Peyer's patch (tissue), 4 donors: Measurements from ENCODE around the gene RHOF. TPM values are rescaled to one million over a fixed set of nuclear protein-coding genes. Genes with fewer than 3 reads are reported as not detected.

Source experiments
- DNase-seq, 3 donors: peaks; one replicate each; pipeline ENCODE4 v3.0.0-alpha.2; 2017 to 2019
- H3K27ac ChIP-seq, 4 donors: fragments of 200-600 bp; sonication (generic); one replicate each; pipeline ENCODE4 v1.5.1; 2016 to 2019
- H3K27me3 ChIP-seq, 2 donors: fragments of 200-600 bp; sonication (generic); one replicate each; pipeline ENCODE4 v1.5.1; 2019
- H3K36me3 ChIP-seq, 3 donors: fragments of 200-600 bp; sonication (generic); one replicate each; pipeline ENCODE4 v1.5.1; 2016 to 2019
- H3K4me1 ChIP-seq, 4 donors: fragments of 200-600 bp; sonication (generic); one replicate each; pipeline ENCODE4 v1.5.1; 2016 to 2019
- H3K4me3 ChIP-seq, 4 donors: fragments of 200-600 bp; sonication (generic); 1 replicate in 3 of 4; 2 replicates in 1 of 4; pipeline ENCODE4 v1.5.1; 2016 to 2019; ENCODE audit warnings: mild to moderate bottlenecking in 1 of 4
- H3K9me3 ChIP-seq, 4 donors: fragments of 200-600 bp; sonication (generic); one replicate each; pipeline ENCODE4 v1.5.1; 2016 to 2019; ENCODE audit warnings: mild to moderate bottlenecking in 1 of 4
- POLR2A ChIP-seq, 2 donors: fragments of 450-650 bp; IDR thresholded peaks; one replicate each; pipeline ENCODE4 v1.5.1; 2017; ENCODE audit warnings: antibody characterized with exemption in 2 of 2, mild to moderate bottlenecking in 2 of 2, moderate library complexity in 2 of 2
- total RNA-seq, 4 donors: library from RNA; depleted of rRNA; stranded (reverse); fragments of >200 nt; gene quantifications; one replicate each; pipeline ENCODE4 v1.1.0, GENCODE V29; 2016
- TF ChIP-seq, protein P1 (sequence below), 6 experiments: fragments of 450-650 bp in 4 of 6; fragments of 200-600 bp in 2 of 6; sonication (generic) in 1 of 6; IDR thresholded peaks; one replicate each; pipeline ENCODE4 v1.5.1; 2017 to 2019; ENCODE audit warnings: antibody characterized with exemption in 6 of 6, mild to moderate bottlenecking in 3 of 6, moderate library complexity in 1 of 6

RHOF gene
- total RNA-seq, 4 donors from 2014 or later: 31.4 to 134 (median 91.0) TPM

GRCh38 chr12:121808623-121809022, 15.1 kb upstream of the RHOF start:
- TF ChIP-seq POLR2A (IDR thresholded peaks at IDR 0.05): no peak
- TF ChIP-seq, protein P1, sequence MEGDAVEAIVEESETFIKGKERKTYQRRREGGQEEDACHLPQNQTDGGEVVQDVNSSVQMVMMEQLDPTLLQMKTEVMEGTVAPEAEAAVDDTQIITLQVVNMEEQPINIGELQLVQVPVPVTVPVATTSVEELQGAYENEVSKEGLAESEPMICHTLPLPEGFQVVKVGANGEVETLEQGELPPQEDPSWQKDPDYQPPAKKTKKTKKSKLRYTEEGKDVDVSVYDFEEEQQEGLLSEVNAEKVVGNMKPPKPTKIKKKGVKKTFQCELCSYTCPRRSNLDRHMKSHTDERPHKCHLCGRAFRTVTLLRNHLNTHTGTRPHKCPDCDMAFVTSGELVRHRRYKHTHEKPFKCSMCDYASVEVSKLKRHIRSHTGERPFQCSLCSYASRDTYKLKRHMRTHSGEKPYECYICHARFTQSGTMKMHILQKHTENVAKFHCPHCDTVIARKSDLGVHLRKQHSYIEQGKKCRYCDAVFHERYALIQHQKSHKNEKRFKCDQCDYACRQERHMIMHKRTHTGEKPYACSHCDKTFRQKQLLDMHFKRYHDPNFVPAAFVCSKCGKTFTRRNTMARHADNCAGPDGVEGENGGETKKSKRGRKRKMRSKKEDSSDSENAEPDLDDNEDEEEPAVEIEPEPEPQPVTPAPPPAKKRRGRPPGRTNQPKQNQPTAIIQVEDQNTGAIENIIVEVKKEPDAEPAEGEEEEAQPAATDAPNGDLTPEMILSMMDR (IDR thresholded peaks at IDR 0.05): no peak
- no peaks in the 10 kb centered on the region for H3K27me3 ChIP-seq
- H3K36me3 ChIP-seq: peaks cover 0 to 34% (median 0%) of the 10 kb centered on the region in 3 donors
- H3K9me3 ChIP-seq: no peaks in the 10 kb centered on the region
- no peak overlapping the region for H3K4me3 ChIP-seq
- peaks cover 4 to 56% (median 38%) of the 10 kb centered on the region in 4 donors for H3K4me1 ChIP-seq
- no peak overlapping the region for H3K27ac ChIP-seq
- no peak for DNase-seq

DNA sequence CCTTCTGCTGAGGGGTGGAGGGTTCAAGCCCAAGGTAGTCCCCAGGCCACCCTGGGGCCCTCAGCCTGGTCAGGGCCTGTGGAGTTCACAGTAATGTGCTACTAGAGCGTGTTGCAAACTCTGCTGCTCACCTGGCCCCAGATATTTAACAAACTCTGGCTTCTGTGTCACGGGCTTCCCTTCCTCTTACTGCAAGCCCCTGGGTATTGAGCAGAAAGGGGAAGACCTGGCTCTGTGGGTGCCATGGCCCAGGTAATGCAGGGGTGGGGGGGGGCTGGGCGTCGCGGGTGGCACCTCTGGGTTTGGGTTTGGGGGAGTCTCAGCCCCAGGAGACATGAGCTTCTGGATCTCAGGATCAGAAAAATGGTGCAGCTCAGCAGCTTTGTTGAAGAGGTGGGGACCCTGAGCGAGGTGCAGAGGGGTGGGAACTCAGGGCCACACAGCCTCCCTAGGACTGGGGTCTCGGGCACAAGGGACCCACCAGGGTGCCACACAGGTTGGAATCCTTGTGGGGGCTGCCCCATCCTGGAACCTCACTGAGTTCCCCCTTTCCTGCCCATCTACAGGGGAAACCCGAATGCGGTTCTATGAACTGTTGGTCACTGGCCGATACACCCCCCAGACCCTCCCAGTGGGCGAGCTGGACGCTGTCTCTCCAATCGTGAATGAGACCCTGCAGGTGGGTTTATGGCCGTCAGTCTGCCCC, 14.3 kb upstream of the RHOF start:
- no peak overlapping the region for H3K4me3 ChIP-seq
- H3K27ac ChIP-seq: peak overlapping the region in 1 of 4 donors; percentile 100
- H3K27me3 ChIP-seq: no peaks in the 10 kb centered on the region
- H3K36me3 ChIP-seq: peaks cover 0 to 34% (median 0%) of the 10 kb centered on the region in 3 donors
- no peaks in the 10 kb centered on the region for H3K9me3 ChIP-seq
- TF ChIP-seq, protein P1 (IDR thresholded peaks at IDR 0.05): no peak
- no peak for TF ChIP-seq POLR2A (IDR thresholded peaks at IDR 0.05)
- H3K4me1 ChIP-seq: peaks cover under 1 to 48% (median 35%) of the 10 kb centered on the region in 4 donors
- no peak for DNase-seq

DNA sequence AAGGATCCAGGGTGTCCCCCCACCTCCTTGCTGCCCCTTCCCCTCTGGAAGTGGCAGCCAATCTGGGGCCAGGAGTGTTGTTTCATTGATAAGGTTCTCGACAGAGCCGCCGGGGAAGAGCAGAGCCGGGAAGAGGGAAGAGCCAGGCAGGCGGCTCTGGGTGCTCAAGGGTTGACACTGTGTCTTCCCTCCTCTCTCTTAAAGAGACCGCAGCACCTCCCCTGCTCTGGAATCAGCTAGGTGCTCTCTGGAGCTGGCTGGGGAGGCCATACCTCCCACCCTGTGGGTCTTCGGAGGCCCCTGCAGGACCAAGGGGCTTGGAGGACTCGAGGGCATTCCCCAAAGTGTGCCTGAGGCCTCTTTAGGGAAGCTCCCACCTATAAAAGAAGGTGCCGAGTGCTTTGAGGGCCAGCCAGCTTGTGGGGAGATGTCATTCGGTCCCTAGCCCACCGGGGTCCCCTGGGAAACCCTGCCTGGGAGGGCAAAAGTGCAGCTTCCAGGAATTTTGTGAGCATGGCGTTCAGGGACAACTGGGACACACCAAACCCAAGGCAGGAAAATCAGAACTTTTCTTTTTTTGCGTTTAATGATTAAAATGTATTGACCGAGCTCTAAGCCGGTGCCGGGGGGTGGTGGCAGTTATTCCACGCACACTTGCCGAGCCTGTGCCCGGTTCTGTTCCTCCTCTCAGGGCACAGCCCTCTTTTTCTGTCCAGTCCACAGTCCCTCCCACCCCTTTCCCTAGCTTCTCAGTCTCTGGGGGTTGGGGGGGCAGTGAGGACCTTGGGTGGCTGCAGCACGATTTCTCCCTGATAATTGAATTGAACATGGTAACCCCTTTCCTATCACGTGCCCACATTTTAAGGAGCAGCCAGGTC, 13.3 kb upstream of the RHOF start:
- Histone ChIP-seq H3K27ac (peak overlapping the region; percentile 43 to 100 (median 80)), H3K9me3 (no peaks in the 10 kb centered on the region), H3K27me3 (no peaks in the 10 kb centered on the region), H3K4me3 (peak overlapping the region; percentile 82 to 93 (median 88)), H3K4me1 (peaks cover 0 to 41% (median 28%) of the 10 kb centered on the region in 4 donors), H3K36me3 (peaks cover 0 to 34% (median 0%) of the 10 kb centered on the region in 3 donors)
- TF ChIP-seq POLR2A (IDR thresholded peaks at IDR 0.05): peak in 1 of 2 donors; percentile 20
- TF ChIP-seq, protein P1 (IDR thresholded peaks at IDR 0.05): no peak
- DNase-seq: peak in 1 of 3 donors; percentile 66

DNA sequence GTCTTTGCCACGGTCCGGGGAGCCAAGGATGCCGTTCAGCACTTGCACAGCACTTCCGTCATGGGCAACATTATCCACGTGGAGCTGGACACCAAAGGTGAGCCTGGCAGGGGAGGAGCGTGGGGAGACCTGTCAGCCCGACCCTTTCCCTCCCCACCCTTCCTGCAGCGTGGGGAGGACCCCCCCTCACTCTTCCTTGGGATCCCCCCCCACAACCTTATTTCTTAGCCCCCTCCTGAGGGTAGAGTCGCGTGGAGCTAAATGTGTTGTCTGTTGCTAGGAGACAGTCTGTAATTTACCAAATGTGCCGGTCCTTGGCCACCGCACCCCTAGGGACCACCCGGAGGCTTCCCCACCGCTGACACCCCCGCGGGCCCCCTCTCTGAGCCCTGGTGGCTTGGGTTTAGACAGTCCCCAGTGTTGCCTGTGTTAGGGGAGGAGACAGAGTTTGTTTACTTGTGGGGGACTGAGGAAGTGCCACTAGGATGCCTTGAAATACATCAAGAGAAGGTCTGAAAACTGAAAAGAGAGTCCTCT, 12.6 kb upstream of the RHOF start:
- TF ChIP-seq, protein P1 (IDR thresholded peaks at IDR 0.05): no peak
- no peak for TF ChIP-seq POLR2A (IDR thresholded peaks at IDR 0.05)
- DNase-seq: peak in 1 of 3 donors; percentile 55
- peak overlapping the region; percentile 82 to 93 (median 88) for H3K4me3 ChIP-seq
- H3K9me3 ChIP-seq: no peaks in the 10 kb centered on the region
- H3K27me3 ChIP-seq: no peaks in the 10 kb centered on the region
- H3K4me1 ChIP-seq: peaks cover 0 to 34% (median 21%) of the 10 kb centered on the region in 4 donors
- H3K36me3 ChIP-seq: peaks cover 0 to 34% (median 0%) of the 10 kb centered on the region in 3 donors
- H3K27ac ChIP-seq: peak overlapping the region; percentile 43 to 100 (median 80)
